GM18517 (cell line): ENCODE data around the gene PLCD4.

Source experiments
- ATAC-seq: cut with Tn5 transposase; IDR thresholded peaks from one replicate; pipeline ENCODE4 v1.9.1; 2021; ENCODE audit warnings: mild to moderate bottlenecking, moderate library complexity; ENCODE audit not compliant: unreplicated experiment

Gene PLCD4

DNA sequence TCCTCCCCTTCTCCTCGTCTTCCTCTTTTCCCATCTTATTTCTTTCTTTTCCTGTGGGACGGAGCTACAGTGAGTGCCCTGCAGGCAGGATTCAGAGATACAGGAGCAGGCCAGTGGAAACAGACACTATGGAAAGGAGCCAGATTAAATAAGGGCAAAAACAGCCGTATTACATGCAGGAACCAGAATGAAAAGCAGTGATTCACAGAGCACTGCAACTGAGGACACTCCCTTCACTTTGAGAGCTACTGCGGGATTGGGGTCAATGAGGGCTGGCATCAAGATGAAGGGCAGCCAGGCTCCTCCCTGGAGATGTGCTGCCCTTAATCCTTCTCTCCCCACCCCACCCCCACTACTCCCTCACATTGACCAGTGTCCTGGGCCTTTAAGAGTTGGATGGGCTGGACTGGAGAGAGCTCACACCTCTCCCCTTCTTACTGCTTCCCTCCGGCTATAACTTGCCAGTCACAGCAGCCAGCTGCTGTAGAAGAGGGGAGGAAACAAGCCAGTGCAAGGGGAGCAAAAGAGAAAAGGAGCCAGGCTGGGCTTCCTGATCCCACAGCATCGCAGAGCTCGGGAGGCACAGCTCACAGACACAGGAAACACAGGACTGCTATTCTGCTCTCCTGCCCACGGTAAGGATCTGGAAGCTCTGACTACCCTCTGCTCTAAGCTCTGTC lies at the start of gene PLCD4:
PLCD4 (plus strand) TSS at position 464 of the 680 bp plus-strand sequence. CDS start 7,841 bp downstream, outside the sequence.
- no peak for ATAC-seq

DNA sequence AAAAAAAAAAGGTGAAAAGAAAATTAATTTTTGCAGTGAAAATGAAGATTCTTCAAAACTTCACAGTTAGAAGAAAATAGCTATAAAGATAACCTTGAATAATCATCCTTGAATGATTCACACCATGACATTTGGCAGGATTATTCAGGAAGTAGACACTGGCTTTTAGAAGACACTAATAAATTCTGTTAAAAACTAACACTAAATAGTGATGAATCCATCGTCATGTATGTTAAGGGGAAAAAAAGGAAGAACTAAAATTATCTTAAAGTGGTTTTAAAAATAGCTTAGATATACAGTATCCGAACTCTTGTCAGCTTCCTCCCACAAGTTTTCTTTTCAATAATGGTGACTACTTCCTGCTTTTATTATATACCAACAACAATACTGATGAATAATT lies 49.8 kb upstream of the PLCD4 start:
- ATAC-seq = no peak

DNA sequence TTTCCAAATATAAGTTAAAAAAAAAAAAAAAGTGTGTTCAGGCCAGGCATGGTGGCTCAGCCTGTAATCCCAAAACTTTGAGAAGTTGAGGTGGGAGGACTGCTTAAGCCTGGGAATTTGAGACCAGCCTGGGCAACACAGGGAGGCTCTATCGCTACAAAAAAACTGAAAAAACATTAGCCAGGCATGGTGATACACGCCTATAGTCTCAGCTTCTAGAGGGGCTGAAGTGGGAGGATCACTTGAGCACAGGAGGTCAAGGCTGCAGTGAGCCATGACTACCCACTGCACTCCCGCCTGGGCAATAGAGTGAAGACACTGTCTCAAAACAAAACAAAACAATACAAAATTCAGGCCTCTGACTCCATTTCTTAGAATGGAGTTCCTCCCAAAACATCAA lies 48.7 kb upstream of the PLCD4 start:
- ATAC-seq = no peak

DNA sequence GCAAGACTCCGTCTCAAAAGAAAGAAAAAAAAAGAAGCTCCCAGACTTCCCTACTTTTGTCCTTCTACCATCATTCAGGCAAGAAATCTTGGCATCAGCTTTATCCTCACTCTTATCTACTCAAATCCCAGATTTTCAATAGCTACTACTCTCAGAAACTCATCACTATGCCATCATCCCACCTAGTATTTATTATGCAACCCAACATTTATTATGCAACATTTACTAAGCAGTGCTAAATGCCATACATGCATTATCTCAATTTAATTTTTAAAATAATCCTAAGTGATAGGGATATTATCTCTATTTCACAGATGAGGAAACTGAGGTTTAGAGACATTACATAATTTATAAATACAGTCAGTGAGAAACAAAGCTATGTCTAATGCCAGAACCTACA lies 43.6 kb upstream of the PLCD4 start:
- no peak for ATAC-seq

DNA sequence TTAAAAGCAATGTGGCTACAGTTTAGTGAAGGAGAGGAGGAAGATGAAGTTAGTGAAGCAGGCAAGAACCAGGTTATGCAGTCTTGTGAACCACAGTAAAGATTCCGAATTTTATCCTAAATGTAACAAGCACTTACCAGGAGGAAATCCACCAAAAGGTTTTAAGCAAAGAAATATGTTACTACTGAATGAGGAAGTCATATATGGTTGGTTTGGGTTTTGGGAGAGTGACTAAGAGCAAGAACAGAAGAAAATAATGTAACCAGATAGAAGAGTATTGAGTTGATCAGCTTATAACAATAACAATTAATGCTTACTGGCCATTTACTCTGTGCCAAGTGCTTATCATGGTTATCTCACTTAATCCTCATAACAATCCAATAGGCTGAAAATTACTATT lies 41.4 kb upstream of the PLCD4 start:
- no peak for ATAC-seq

DNA sequence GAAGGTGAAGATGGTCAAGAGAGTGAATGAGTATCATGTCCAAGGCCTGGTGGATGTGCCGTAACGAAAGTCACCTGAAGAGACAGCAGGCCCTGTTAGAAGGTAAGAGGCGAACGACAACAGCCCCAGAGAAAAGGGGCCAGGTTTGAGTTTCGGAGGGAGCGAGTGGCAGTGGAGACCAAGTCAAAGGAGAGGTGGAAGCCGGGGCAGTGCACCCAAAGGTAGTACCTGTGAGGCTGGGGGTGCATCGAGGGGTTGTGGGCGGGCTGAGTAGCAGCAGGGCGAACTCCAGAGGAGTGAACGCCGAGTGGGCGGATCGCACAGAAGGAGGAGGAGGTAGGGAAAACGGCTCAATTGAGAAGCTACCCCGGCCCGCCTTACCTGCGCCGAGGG lies 39.9 kb upstream of the PLCD4 start:
- peak; percentile 42 for ATAC-seq

DNA sequence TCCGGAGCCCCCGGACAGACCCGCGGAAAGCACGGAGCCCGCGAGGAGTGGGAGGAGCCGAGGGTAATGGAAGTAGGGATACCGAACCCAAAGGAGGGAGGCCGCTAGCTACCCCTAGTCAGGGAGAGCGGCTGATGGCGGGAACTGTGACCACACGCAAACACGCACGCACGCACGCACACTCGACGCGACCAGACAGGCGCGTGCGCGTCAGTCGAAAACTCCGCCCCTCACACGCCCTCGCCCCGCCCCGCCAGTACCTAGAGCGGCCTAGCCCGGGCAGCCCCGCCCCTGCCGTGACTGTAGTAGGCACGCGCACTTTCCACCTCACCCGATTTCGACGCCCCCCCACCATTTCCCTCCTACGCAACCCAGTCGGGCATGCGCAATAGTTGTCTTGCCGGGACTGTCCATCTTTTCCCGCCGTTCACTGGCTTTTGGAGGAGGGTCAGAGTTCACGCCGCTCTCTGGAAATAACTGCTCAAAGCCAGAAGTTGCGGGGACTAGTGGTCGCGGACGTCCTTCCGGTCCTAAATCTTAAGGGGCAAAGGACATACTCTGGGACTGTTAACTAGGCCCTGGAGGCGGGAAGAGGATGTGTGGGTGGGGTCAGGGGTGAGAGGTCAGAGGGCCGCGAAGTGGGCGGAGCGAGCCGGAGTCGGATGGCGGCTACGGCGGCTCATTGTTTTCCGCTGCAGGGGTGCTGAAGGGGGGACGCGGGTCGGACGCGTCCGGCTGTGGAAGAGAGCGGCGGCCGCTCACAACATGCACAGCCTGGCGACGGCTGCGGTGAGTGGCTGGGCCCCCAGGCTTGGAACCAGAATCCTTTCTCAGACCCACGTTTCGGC lies 39.3 kb upstream of the PLCD4 start, which contains the start of the genes CNOT9 and USP37:
CNOT9 (plus strand) TSS at position 650 of the 848 bp plus-strand sequence; CDS start at position 766, 116 bp downstream.
USP37 (minus strand) TSS at position 162 of the 848 bp plus-strand sequence. CDS start 9,698 bp downstream, outside the sequence.
- peak; percentile 52 for ATAC-seq

DNA sequence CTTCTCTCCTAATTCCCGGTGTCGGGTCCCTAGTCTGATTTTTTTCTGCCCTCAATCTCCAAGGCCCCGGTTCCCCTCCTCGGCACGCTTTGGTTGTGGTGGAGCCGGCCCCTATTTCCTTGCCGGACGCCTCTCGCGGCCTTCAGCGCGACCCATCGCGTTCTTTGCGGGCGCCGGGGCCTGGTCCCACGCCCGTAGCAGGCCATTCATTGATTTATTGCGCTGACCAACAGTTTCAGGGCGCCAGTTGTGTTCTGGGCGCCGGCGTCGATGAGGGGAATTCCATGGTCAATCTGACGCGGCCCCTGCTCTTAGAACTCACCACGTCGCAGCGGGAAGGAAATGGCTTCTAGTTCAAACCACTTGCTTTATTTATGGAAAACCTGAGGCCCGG lies 38.7 kb upstream of the PLCD4 start:
- ATAC-seq = peak; percentile 26

DNA sequence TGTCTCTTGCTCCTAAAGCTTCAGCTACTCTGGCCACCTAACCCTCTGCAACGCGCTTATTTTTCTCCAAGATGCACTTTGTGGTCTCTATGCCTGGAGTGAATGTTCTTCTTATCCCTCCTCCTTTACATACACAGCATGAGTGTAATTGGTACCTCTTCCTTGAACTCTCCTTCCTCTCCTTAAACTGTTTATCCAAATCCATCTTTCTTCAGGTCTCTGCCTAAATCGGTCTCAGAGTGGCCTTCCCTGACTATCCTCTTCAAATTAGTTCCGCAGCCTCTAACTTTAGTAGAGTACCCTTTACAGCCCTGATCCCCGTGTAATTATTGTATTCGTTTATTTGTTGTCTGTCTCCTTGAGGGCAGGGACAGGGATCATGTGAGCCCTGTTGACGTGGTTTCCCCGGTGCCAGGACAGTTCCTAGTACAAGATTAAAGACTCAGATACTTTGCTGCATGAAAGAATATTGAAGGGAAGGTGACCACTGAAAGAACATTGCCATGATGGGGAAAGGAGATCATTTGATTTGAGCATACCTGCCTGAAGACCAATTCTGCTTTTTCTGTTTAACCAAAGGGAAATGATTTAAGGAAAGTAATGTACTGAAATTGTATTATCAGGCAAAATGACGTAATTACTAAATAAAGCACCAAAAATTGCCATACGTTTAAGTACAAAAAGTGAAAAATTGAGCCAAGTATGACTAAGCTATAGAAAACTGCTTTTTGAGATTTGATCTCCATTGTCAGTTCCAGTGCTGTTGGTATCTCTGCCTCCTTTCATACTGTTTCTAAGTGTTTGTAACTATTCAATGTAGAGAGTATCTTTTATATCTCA lies 37.8 kb upstream of the PLCD4 start:
- ATAC-seq = no peak

DNA sequence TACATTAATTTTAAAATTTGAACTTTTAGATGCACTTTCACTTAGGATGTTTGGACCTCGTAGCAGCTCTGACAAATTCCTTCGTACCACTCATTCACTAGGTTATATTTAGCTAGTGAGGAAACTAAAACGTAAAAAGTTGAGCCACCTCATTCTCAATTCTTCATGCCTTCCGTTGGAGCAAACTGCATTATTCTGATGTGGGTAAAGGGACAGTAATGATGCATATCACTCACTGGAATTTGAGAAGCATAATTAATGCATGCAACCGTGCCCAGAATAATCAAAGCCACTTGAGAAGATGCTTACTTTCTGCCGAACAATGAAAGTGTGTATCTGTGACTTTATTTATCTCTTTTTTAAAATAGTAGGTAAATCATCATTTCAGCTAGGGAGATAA lies 36.8 kb upstream of the PLCD4 start:
- no peak for ATAC-seq

DNA sequence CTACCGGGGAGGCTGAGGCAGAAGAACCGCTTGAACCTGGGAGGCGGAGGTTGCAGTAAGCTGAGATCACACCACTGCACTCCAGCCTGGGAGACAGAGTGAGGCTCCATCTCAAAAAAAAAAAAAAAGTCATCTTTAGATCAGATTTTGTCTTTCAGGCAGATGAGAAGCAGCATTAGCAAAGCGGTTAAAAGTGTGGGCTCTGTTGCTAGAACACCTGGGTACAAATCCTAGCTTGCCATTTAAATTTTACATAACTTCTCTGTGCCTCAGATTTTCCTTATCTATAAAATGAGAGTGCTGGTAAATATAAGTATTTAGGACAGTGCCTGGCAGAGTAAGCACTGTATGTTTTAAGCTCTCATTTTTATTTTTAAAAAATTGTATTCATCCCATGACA lies 30.8 kb upstream of the PLCD4 start:
- ATAC-seq = no peak

DNA sequence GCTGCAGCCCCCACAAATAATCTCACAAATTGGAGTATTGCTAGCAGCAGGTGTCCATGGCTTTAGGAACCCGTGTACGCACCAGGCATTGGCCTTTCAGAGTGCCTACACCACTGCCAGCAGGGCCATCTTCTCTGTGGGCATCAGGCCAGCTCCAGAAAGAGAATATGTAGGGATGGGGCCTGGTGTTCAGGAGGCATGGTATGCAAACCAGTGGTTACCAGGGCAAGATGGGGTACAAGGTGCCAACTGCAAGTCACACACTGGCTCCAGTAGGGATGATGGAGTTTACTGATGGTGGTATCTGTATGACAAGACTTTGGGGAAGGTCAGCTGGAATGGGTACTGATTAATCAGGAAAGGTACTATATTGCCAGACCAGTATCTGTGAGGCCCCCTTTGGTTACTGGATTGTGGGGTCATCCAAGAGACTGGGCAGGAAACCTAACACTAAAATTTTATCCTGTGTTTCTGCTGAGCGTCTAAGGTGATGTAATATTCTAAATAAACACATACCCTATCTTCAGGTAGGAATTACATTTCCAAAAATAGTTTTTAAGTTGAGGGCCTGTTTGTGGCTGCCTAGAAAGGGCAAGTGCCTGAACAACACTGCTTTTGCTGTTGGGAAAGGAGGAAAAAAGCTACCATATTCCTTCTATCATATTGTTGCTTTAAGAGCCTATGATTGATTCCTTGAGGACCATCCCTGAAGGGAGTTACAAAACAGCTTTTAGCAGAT lies 30.0 kb upstream of the PLCD4 start:
- ATAC-seq = no peak

DNA sequence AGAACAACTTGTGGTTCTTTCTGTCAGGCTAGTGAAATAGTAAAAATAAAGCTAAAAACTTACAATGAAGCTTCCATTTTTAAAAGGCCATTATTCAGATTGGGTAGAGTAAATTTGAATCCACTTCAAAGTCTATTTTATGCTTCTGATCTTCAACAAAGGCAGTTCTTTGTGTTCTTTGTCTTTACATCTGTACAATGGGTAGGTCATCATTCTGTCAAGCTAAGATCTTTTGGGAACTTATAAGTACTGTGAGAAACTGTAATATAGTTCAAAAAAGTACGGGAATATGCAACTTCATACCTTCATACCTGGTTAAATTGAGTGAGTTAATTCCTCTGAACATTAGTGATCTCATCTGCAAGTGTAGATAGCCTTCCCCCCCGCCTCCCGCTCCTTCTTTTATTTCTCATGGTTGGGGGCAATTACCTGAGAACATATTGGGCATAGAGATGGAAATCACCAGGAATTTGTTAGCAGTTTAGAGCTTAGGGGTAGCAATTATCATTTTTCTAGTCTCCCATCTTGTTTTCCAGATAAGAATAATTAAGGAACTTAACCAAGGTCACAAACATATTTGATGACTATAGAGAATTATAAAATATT lies 29.3 kb upstream of the PLCD4 start:
- ATAC-seq = no peak

DNA sequence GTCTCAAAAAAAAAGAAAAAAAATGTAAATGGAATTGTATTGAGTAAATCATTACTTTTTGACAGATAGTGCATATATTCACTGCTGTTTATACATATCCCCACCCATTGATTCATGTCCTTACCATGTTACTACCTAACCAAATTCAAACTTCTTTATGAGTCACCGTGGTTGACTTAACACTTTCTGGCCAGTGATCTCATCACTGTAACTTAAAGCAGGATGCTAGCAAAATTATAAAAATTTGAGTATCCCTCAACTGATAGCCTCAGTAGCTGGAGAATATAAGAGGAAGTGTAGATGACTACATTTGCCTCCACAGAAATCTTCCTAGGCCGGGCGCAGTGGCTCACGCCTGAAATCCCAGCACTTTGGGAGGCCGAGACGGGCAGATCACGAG lies 25.6 kb upstream of the PLCD4 start:
- ATAC-seq = no peak

DNA sequence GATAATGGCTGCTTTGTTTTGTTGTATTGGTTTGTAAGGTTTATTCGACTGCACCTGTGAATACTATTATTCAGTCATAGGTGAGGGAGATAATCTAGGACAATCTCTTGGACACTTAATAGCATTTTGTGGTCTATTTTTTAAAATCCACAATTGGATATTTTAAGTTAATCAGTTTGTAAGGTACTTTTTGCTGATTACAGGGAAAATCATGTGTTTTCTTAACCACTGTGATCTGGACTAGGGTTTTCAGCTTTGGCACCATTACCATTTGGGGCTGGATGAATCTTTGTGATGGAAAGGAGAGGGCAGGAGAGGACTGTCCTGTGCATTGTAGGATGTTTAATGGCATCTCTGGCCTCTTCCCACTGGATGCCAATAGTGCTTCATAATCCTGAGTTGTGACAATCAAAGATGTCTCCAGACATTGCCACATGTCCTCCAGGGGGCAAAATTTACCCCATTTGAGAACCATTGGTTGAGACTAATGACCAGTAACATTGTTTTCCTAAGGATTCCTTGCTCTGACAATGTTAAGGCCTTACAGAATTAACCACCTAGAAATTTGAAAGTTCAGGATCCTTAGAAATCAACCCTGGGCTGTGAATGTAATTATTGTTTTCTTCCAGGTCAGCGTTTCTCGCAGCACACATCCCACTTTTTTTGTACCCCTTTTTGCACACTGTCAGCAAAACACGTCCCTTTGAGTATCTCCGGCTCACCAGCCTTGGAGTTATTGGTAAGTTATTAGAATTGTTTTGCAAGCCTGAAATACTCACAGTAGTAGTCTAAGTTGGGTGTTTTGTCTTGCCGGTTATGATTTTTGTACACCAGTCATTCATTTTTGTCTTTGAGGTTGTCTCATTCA lies 23.5 kb upstream of the PLCD4 start:
- ATAC-seq = no peak

DNA sequence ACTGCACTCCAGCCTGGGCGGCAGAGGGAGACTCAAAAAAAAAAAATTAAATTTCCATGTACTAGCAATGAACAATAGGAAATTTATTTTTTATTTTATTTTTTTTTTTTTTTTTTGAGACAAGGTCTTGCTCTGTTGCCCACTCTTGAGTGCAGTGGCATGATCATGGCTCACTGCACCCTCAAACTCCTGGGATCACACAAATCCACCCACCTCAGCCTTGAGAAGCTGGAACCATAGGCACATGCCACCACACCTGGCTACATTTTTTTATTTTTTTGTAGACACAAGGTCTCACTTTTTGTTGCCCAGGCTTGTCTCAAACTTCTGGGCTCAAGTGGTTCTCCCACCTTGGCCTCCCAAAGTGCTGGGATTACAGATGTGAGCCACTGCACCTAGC lies 22.2 kb upstream of the PLCD4 start:
- no peak for ATAC-seq

DNA sequence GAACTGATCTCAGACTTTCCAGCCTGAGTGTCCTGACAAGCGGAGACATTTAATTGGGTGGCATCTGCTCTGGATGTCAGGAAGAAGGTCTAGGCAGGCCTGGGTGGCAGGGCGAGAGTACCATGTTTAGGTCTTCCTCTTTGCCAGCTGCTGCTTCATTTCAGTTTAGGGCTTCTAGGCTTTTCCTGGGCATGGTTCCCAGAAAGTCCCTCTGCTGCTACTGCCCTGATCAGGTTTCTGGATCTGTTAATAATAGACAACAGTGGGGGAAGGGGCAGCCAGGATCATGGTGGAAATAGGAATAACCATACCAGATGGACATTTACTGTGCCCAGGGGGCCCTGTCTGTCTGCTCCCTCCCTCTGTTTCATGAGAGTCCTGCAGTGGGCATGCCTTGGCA lies 2.3 kb upstream of the PLCD4 start:
- ATAC-seq = no peak

DNA sequence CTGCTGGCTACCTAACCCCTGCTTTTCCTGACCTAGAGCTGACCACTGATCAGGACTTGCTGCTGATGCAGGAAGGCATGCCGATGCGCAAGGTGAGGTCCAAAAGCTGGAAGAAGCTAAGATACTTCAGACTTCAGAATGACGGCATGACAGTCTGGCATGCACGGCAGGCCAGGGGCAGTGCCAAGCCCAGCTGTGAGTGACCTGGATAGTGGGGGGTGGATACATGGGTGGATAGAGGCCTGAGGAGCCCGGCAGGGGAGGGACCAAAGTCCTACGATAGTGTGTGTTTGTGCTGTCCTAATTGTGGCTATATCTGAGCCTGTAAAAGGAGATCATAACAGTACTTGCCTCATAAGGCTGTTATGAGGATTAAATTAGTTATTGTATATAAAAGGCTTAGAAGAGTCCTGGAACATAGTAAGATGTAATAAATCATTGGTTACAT lies 8.2 kb downstream of the PLCD4 start:
- ATAC-seq = no peak
